ENCODE measurements around the gene SMTN. TPM values are rescaled to one million over a fixed set of nuclear protein-coding genes. Genes with fewer than 3 reads are reported as not detected.

SMTN gene
- polyA plus RNA-seq, 1 experiment: 45.7 TPM

- no peak for DNase-seq (ENCODE audit: low read depth)
- Histone ChIP-seq H3K4me3 (ENCODE audit: low read depth, low read length) (no peak overlapping the region), H3K36me3 (ENCODE audit: control insufficient read depth, insufficient read depth, low read length) (no peaks in the 10 kb centered on the region), H3K27me3 (ENCODE audit: control insufficient read depth, insufficient read depth, low read length) (peaks cover 11% of the 10 kb centered on the region)
- POLR2A ChIA-PET: no interaction called here
- no peak for TF ChIP-seq CTCF (IDR thresholded peaks at IDR 0.05; ENCODE audit: insufficient read depth, low read depth, low read length)
- CTCF ChIA-PET: interaction anchor here (1.6 to 1.7 kb wide), 2 partner anchors 9 to 35 kb away, joined by 5 read pairs; partner anchors contain the start of gene SELENOM
Observed at GRCh38 chr22:31142285-31142684, 61.2 kb downstream of the SMTN start.

- DNase-seq (ENCODE audit: low read depth): no peak
- H3K4me3 ChIP-seq (ENCODE audit: low read depth, low read length): no peak overlapping the region
- no peak for TF ChIP-seq CTCF (IDR thresholded peaks at IDR 0.05; ENCODE audit: insufficient read depth, low read depth, low read length)
- ChIA-PET CTCF (interaction anchor here (0.6 to 1.7 kb wide), 3 partner anchors 9 to 70 kb away, joined by 3 to 5 read pairs (median 5); partner anchors contain the start of gene SELENOM), POLR2A (no interaction called here)
- H3K36me3 ChIP-seq (ENCODE audit: control insufficient read depth, insufficient read depth, low read length): no peaks in the 10 kb centered on the region
- H3K27me3 ChIP-seq (ENCODE audit: control insufficient read depth, insufficient read depth, low read length): peaks cover 11% of the 10 kb centered on the region
Observed at GRCh38 chr22:31143038-31143437, 61.9 kb downstream of the SMTN start.

GRCh38 chr22:31143537-31143936, 62.4 kb downstream of the SMTN start:
- no peak overlapping the region for H3K4me3 ChIP-seq (ENCODE audit: low read depth, low read length)
- no peaks in the 10 kb centered on the region for H3K36me3 ChIP-seq (ENCODE audit: control insufficient read depth, insufficient read depth, low read length)
- CTCF ChIA-PET: interaction anchor here (0.6 to 1.7 kb wide), 3 partner anchors 36 to 193 kb away, joined by 3 to 5 read pairs (median 3); partner anchors contain the start of gene SELENOM
- POLR2A ChIA-PET: no interaction called here
- no peak for TF ChIP-seq CTCF (IDR thresholded peaks at IDR 0.05; ENCODE audit: insufficient read depth, low read depth, low read length)
- H3K27me3 ChIP-seq (ENCODE audit: control insufficient read depth, insufficient read depth, low read length): peaks cover 9% of the 10 kb centered on the region
- no peak for DNase-seq (ENCODE audit: low read depth)

GRCh38 chr22:31144223-31144622, 63.1 kb downstream of the SMTN start:
- peaks cover 6% of the 10 kb centered on the region for H3K27me3 ChIP-seq (ENCODE audit: control insufficient read depth, insufficient read depth, low read length)
- CTCF ChIA-PET: interaction anchor here (0.8 to 1.0 kb wide), 4 partner anchors 37 to 194 kb away, joined by 3 read pairs; partner anchors contain the start of gene SELENOM
- H3K4me3 ChIP-seq (ENCODE audit: low read depth, low read length): no peak overlapping the region
- H3K36me3 ChIP-seq (ENCODE audit: control insufficient read depth, insufficient read depth, low read length): no peaks in the 10 kb centered on the region
- no peak for DNase-seq (ENCODE audit: low read depth)
- POLR2A ChIA-PET: interaction anchor here (0.6 kb wide), 1 partner anchor 37 kb away, joined by 3 read pairs; the partner anchor contains the start of gene SELENOM
- no peak for TF ChIP-seq CTCF (IDR thresholded peaks at IDR 0.05; ENCODE audit: insufficient read depth, low read depth, low read length)

GRCh38 chr22:31148488-31148887, 67.4 kb downstream of the SMTN start:
- ChIA-PET CTCF (interaction anchor here (0.5 to 5.3 kb wide), 24 partner anchors 8 to 386 kb away, joined by 3 to 59 read pairs (median 6); partner anchors contain the start of genes PLA2G3, RNF185, SELENOM and SMTN), POLR2A (no interaction called here)
- H3K27me3 ChIP-seq (ENCODE audit: control insufficient read depth, insufficient read depth, low read length): no peaks in the 10 kb centered on the region; the same call in 1 of the 2 replicates
- H3K4me3 ChIP-seq (ENCODE audit: low read depth, low read length): no peak overlapping the region
- H3K36me3 ChIP-seq (ENCODE audit: control insufficient read depth, insufficient read depth, low read length): no peaks in the 10 kb centered on the region
- no peak for DNase-seq (ENCODE audit: low read depth)
- TF ChIP-seq CTCF (IDR thresholded peaks at IDR 0.05; ENCODE audit: insufficient read depth, low read depth, low read length): no peak

Measured in BJ (cell line).